GM06990 (cell line): ENCODE measurements around the gene ABR.
A peak's percentile ranks its signal among the peaks of the same experiment; 100 is the strongest.

Experiments
- DNase-seq: peaks from one replicate; pipeline ENCODE4 v3.0.0-alpha.2; 2011; ENCODE audit not compliant: insufficient read length; ENCODE audit errors: extremely low read depth
- H3K27me3 ChIP-seq: replicated peaks from 2 replicates; pipeline ENCODE4 v1.6.0; 2011; ENCODE audit warnings: low read length; ENCODE audit not compliant: control insufficient read depth, insufficient read depth
- H3K36me3 ChIP-seq: 2 replicates; pipeline ENCODE4 v1.5.1; 2011; ENCODE audit warnings: low read length; ENCODE audit not compliant: control insufficient read depth, insufficient read depth
- H3K4me3 ChIP-seq: replicated peaks from 2 replicates; pipeline ENCODE4 v1.5.1; 2011; ENCODE audit warnings: low read depth, mild to moderate bottlenecking, control low read depth, low read length
- CTCF ChIP-seq: IDR thresholded peaks from 2 replicates; pipeline ENCODE4 v1.5.1; 2011; ENCODE audit warnings: low read length, control low read depth, mild to moderate bottlenecking, inconsistent platforms; ENCODE audit not compliant: insufficient read depth, poor library complexity, severe bottlenecking

Gene ABR

GRCh38 chr17:1168533-1169220, 11.1 kb downstream of the ABR start:
- no peaks in the 10 kb centered on the region for H3K27me3 ChIP-seq
- no peak overlapping the region for H3K4me3 ChIP-seq
- no peaks in the 10 kb centered on the region; the same call in 1 of the 2 replicates for H3K36me3 ChIP-seq
- TF ChIP-seq CTCF, result no peak
- DNase-seq, result no peak

GRCh38 chr17:1166276-1166675, 13.5 kb downstream of the ABR start:
- no peak for TF ChIP-seq CTCF
- Histone ChIP-seq H3K36me3 (peaks cover 2% of the 10 kb centered on the region), H3K4me3 (no peak overlapping the region), H3K27me3 (no peaks in the 10 kb centered on the region)
- DNase-seq, result no peak

GRCh38 chr17:1165836-1166235, 13.9 kb downstream of the ABR start:
- Histone ChIP-seq H3K36me3 (peaks cover 2% of the 10 kb centered on the region), H3K27me3 (no peaks in the 10 kb centered on the region), H3K4me3 (no peak overlapping the region)
- no peak for TF ChIP-seq CTCF
- DNase-seq, result no peak

GRCh38 chr17:1164935-1165556, 14.7 kb downstream of the ABR start:
- TF ChIP-seq CTCF, result peak; percentile 30
- no peak overlapping the region for H3K4me3 ChIP-seq

GRCh38 chr17:1162116-1162855, 17.5 kb downstream of the ABR start:
- Histone ChIP-seq H3K36me3 (peaks cover 10% of the 10 kb centered on the region), H3K27me3 (no peaks in the 10 kb centered on the region), H3K4me3 (no peak overlapping the region)
- DNase-seq, result no peak
- no peak for TF ChIP-seq CTCF

More at GRCh38 chr17:1164935-1165556, 14.7 kb downstream of the ABR start:
- Histone ChIP-seq H3K36me3 (peaks cover 2% of the 10 kb centered on the region), H3K27me3 (no peaks in the 10 kb centered on the region)
- no peak for DNase-seq
